ENCODE measurements around the gene MAN1C1.

DNA sequence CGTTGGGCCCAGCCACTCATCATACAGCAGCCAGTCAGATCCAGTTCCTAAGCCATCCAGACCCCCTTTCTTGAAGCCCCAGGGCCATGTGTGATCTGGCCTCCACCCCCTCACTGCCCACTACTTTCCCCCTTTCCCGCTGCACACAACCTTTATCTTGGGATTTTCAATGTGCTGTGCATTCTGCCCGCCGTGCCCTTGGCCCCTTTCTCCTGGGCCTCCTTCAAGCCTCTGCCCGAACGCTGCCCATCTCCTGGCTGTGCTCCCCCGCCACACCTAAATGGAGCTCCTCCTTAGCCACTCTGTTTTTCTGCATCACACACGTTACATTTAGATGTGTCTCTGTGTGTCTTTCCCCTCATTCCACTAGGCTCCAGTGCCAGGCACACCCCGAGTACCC is 116.7 kb downstream of the MAN1C1 start:
- TF ChIP-seq KAT2A (conservative IDR thresholded peaks at IDR 0.05; ENCODE audit: control insufficient read depth, low read depth, low read length) (no peak), MXI1 (IDR thresholded peaks at IDR 0.05; ENCODE audit: low read depth, low read length) (no peak), ZNF384 (IDR thresholded peaks at IDR 0.05; ENCODE audit: borderline replicate concordance, low read depth, low read length) (no peak), HDAC6 (IDR thresholded peaks at IDR 0.05; ENCODE audit: unreplicated experiment) (no peak), CHD2 (IDR thresholded peaks at IDR 0.05; ENCODE audit: borderline replicate concordance, low read depth, low read length) (no peak)
- TF ChIP-seq, protein P1, sequence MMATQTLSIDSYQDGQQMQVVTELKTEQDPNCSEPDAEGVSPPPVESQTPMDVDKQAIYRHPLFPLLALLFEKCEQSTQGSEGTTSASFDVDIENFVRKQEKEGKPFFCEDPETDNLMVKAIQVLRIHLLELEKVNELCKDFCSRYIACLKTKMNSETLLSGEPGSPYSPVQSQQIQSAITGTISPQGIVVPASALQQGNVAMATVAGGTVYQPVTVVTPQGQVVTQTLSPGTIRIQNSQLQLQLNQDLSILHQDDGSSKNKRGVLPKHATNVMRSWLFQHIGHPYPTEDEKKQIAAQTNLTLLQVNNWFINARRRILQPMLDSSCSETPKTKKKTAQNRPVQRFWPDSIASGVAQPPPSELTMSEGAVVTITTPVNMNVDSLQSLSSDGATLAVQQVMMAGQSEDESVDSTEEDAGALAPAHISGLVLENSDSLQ (IDR thresholded peaks at IDR 0.05): no peak
- TF ChIP-seq, protein P2, sequence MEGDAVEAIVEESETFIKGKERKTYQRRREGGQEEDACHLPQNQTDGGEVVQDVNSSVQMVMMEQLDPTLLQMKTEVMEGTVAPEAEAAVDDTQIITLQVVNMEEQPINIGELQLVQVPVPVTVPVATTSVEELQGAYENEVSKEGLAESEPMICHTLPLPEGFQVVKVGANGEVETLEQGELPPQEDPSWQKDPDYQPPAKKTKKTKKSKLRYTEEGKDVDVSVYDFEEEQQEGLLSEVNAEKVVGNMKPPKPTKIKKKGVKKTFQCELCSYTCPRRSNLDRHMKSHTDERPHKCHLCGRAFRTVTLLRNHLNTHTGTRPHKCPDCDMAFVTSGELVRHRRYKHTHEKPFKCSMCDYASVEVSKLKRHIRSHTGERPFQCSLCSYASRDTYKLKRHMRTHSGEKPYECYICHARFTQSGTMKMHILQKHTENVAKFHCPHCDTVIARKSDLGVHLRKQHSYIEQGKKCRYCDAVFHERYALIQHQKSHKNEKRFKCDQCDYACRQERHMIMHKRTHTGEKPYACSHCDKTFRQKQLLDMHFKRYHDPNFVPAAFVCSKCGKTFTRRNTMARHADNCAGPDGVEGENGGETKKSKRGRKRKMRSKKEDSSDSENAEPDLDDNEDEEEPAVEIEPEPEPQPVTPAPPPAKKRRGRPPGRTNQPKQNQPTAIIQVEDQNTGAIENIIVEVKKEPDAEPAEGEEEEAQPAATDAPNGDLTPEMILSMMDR (IDR thresholded peaks at IDR 0.05 in 2 of 3, conservative IDR thresholded peaks at IDR 0.05 in 1 of 3; ENCODE audit: control insufficient read depth in 2 of 3, extremely low read depth in 1 of 3, insufficient read depth in 1 of 3, low read depth in 3 of 3, low read length in 3 of 3): no peak
- TF ChIP-seq, protein P3, sequence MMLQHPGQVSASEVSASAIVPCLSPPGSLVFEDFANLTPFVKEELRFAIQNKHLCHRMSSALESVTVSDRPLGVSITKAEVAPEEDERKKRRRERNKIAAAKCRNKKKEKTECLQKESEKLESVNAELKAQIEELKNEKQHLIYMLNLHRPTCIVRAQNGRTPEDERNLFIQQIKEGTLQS (IDR thresholded peaks at IDR 0.05; ENCODE audit: borderline replicate concordance, extremely low read depth, low read depth, low read length): no peak

Measured in GM12878 (cell line).